Endothelial cell of hepatic sinusoid (primary cell): ENCODE data around the gene ALKBH7.
"Not testable (repeated sequence)": the region's sequence is repeated elsewhere in the genome, so short reads cannot be mapped to it uniquely, and the experiment has no call there.

ENCODE experiments used
- in situ Hi-C: cut with HindIII; loops from 2 replicates; pipeline ENCODE4 v1.10.0; 2017; ENCODE audit warnings: low sequenced_read_pairs

Gene ALKBH7

GRCh38 chr19:6394831-6395230 is 22.2 kb downstream of the ALKBH7 start:
- in situ Hi-C loops: no loop called here

GRCh38 chr19:6396305-6396704 is 23.7 kb downstream of the ALKBH7 start:
- in situ Hi-C loops: no loop called here

DNA sequence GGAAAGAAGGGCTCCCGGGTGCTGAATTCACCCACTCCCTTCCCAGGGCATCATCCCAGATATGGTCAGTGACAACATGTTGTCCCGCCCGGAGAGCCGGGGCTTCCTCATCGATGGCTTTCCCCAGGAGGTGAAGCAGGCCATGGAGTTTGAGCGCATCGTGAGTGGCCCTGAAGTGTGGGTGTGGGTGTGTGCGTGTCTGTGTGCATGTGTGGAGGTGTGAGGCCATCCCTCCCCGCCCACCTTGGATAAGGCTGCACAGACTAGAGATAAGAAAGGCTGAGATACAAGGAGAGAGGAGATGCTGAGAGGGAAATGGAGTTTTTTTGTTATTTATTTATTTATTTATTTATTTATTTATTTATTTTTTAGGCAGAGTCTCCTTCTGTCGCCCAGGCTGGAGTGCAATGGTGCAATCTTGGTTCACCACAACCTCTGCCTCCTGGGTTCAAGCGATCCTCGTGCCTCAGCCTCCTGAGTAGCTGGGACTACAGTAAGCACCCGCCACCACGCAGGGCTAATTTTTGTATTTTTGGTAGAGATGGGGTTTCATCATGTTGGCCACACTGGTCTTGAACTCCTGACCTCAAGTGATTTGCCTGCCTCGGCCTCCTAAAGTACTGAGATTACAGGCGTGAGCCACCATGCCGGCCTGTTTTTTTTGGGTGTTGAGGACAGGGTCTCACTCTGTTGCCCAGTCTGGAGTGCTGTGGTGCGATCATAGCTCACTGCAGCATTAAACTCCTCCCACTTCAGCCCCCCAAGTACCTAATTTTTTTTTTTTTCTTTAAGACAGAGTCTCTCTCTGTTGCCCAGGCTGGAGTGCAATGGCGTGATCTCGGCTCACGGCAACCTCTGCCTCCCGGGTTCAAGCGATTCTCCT is 27.7 kb downstream of the ALKBH7 start:
- in situ Hi-C loops: not testable (repeated sequence)

DNA sequence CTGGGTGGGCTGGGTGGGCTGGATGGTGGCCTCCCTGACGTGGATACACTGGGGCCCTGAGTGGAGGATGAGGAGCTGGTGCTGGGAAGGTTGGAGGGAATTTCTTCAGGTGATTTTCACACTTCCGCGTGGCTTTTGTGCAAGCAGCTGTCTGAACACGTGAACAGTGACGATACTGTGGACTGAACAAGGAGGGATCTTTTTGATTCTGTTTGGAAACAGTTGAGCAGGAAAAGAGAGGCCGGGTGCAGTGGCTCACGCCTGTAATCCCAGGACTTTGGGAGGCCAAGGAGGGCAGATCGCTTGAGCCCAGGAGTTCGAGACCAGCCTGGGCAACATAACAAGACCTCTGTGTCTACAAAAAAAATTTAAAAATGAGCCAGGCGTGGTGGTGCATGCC is 29.5 kb downstream of the ALKBH7 start:
- in situ Hi-C loops: no loop called here

DNA sequence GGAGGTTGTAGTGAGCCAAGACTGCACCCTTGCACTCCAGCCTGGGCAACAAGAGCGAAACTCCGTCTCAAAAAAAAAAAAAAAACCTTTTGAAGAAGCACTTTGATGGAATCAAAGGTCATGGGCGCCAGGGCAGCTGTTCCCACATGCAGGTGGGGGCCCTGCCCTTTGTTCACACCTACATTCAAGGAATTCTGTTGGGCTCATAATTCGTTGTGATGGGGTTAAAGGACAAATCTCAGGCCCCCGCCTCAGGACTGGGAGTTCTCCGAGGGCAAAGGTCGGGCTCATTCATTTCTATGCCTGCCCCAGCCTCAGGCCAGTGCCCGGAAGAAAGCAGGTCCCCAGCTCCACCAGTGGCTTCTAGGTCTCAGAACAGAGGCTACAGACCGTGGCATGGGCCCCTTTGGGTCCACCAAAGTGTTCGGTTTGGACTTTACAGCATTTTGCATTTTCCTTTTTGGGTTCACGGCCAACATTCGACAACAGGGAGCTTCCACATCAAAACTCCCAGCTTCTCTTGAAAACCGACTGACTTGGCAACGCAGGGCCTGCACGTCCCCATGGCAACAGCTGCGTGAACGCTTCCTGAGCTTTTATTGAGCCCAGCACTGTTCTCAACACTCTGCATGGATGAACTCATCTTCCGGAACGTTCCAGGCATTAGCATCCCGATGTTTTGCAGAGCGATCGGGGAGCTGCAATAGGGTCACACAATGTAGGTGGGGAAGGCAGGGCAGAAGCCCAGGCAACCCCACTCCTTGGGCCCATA is 30.4 kb downstream of the ALKBH7 start:
- in situ Hi-C loops: no loop called here

GRCh38 chr19:6406401-6406800 is 33.8 kb downstream of the ALKBH7 start:
- in situ Hi-C loops: no loop called here

DNA sequence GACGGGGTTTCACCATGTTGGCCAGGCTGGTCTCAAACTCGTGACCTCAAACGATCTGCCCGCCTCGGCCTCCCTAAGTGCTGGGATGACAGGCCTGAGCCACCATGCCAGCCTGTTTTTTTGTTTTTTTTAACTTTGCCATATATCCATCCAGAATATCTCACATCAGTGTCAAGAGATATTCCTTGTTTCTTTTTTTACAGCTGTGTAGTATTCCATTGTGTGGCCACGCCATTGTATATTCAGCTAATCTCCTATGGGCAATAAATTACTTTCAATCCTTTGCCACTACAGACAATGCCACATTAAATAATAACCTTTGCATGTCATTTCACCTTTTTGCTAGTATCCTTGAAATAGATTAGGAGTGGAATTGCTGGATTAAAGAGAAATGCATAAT is 36.8 kb downstream of the ALKBH7 start:
- in situ Hi-C loops: no loop called here

DNA sequence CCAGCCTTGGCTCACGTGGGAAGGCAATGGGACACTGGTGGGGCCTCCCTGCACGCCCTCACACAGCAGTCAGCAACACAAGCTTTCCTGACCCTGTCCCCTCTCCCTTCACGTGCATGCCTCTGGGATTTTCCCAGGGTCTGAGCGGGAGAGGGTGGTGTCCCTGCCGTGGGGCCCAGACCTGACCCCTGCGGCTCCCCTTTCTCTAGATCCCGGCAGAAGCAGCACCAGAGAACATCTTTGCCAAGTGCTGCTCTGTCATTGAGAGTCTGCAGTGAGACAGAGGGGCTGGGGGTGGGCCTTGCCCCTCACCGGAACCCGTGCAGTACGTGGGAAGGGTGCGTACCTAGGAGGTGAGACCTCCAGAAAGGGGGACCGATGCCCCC is 39.5 kb downstream of the ALKBH7 start:
- in situ Hi-C loops: no loop called here

DNA sequence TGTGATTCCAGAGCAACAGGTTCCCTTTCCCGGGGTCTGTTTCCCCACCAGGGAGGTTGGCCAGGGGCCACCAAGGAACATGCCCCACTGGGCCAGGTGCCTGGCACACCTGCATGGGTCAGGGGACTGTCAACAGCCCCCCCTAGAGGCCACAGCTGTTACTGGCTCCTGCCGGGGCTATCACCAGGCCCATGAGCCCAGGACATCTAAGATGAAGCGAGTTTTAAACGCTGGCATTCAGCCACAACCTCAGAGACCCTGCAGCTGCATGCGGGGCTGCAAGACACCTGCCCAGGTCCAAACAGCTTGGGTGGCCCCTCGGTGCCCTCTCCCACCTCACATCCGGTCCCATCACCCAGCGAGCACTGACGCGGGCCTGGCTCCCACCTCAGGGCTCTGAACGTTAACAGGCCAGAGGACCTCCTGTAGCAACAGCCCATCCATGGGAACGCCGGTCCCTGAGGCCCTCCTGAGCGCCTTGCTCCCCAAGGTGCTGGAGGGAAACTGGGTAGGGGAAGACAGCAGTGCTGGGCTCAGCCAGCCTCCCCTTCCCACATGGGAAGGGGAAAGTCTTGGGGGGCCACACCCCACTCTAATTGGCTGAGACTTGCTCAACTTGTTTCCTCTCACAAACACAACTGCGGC is 40.0 kb downstream of the ALKBH7 start:
- in situ Hi-C loops: no loop called here

DNA sequence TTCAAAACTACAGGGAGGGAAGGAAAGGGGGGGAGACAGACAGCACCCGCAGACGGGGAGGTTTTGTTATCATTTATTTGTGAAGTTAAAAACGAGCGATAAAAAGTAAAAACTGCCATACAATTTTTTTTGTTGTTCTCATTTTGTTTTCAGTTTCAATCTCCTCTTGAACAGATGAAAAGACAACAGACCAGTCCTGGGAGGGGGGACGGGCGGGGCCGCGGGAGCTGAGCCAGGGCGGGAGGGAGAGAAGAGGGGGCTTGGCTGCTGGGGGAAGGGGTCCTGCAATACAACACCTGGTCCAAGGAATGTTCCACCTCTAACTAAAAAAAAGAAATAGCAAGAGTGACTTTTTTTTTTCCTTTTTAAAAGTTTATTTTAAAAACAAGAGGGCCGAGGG is 40.7 kb downstream of the ALKBH7 start:
- in situ Hi-C loops: no loop called here

DNA sequence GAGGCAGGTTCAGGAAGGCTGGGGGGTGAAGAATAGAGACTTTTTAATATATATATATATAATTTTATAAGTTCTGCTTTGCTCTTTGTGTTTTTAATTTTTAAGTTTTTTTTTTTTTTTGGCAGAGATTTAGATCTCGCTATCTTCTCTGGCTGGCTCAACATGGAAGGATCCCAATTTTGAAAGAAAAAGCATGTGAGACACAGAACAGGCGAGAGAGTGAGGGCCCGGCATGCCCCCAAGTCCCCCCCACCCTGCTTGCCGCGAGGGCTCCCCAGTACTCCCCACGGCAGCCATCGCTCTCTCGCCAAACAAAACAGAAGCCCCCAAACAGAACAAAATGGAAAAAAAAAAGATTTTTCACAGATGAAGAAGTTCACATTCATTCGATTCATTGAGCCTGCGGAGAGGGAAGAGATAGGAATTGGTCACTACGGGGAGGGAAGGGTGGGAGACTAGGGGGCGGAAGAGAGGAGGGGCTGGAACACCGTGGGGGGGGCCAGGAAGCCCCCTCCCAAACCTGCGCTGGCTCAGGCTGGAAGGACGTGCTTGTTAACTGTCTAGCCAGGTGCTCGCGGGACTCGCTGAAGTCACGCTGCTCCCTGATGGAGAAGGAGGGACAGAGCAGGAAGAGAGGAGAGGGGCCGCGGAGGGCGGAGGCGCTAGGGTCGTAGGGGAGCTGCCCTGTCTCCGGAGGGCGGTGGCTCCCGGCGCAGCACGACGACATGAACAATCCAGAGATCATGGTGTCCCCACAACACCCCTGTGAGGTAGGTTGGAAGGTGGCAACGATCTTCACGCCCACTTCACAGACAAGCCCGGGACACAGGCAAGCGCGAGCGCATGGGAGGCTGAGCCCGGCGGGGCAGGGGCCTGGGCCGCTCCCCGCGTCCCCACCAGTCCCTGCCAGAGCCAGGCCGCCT is 41.4 kb downstream of the ALKBH7 start:
- in situ Hi-C loops: no loop called here

- in situ Hi-C loops: no loop called here
Measured at GRCh38 chr19:6414793-6415590, 42.4 kb downstream of the ALKBH7 start.

GRCh38 chr19:6415591-6416190 is 43.1 kb downstream of the ALKBH7 start:
- in situ Hi-C loops: no loop called here

DNA sequence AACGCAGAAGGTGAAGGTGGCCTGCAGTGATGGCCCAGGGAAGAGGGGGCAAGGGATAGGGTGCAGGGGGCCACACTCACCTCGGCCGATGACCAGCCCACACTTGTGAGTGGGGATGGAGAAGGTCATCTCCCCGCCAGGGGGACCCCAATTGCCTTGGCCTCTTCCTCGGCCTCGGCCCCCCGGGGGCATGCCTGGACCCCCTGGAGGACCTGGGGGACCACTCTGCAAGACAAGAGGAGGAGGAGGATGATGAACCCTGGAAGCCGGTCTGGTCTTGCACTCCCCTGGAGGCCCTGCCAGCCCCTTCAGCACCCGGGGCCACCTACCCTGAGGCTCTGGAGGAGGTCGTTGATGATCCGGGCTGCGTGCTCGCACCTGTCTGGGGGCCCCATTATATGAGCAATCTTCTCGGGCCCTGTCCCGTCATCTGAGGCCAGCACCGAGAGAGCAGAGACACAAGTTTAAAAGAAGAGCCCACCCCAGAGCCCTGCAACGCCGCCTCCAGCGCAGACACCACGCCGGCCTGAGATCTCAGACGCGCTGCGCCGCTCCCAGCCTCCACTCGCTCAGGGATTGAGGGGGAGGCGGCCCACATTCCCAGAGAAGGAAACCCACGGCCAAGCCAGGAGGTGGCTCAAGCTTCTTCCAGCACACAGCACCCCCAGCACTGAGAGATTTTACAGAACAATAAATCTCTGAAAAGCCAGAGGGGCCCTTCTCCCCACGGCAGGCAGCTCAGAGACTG is 44.2 kb downstream of the ALKBH7 start:
- in situ Hi-C loops: no loop called here

DNA sequence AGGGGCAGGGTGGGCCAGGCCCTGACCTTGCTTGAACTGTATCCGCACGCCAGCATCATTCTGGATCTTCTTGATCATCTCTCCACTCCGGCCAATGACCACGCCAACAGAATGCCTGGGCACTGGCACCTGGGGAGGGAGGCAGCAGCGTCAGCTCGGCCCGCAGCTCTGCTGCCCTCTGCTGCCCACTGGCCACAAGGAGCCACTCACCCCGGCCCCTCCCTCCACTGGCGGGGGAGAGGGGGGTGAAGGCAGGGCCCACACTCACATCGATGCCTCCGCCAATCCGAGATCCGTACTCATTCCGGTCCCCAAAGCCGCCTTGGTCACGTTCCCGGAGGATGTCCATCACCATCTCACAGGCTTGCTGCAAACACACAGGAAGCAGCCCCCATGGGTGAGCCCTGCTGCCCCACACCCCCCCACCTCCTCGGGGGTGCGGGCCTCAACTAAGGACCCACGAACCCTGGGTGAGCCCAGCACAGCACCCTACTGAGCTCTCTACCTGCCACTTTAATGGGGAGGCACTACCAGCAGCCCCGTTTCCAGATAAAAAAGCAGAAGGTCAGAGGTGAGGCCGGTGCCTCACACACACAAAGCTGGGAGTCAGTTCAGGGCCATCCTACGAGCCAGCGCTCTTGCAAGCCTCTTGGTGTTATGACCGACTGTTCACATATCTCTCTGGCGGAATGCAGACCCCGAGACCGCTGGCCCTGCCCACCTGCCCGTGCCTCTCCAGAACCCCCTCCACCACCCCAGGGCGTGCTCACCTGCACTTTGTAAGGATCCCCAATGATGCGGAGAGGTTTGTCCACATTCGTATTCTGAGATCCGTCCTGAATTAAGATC is 45.3 kb downstream of the ALKBH7 start:
- in situ Hi-C loops: no loop called here

DNA sequence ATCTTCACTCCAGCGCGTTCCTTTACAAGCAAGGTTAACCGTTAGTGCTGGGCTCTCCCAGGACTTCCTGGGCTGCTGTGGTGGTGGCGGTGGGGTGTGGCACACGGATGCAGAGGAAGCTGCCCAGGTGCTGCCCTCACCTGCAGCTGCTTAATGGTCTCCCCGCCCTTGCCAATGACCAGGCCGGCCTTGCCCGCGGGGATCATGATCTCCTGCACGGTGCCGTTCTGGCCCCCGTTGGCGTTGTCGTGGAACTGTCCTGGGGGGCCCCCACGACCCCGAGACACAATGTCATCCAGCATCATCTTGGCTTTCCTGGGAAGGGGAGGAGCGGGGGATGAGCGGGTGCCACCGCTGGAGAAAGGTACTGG is 46.0 kb downstream of the ALKBH7 start:
- in situ Hi-C loops: no loop called here

DNA sequence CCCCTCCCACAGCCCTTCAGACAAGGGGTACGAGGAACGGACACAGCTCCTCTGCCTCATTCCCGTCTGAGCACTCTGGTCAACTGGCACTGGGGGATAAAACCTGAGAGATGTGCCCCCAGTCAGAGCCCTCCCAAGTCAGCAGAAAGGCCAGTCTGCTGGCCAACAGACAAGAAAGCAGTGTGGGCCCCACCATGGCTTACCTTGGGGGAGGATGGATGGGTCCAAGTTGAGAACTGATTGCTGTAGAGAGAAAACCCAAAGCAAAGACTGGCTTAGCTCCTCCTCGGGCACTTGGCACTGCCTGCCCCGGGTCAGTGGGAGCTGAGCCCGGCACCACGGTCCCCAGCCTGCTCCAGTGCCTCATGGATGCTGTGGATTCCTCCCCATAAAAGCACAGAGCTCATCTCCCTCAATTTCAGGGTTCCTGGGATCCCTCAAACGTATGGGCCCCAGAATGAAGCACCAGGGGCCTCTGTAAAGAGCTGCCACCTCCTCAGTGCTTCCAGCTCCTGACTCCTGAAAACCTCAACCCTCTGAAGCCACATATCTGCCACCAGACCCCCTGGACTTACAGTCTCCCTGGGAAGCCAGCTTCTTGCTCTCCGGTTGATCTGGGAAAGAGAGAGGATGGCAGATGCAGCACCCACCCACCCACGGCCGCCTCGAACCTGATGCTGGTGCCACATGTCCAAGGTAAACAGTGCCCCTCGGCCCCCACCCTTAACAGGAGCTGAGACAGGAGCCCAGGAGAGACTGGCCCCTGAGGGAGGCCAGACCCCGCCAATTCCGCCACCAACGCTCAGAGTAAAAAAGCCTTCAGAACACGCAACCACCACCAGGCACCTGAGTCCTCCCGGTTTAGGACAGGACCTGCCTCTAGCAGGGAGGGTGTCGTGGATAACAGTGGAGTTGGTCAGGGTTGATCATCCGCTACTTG is 48.8 kb downstream of the ALKBH7 start:
- in situ Hi-C loops: no loop called here
